Fibroblast of lung (primary cell): ENCODE results near the gene C1orf105.

ENCODE experiments used
- CTCF ChIP-seq, 2 donors: IDR thresholded peaks in 1 of 2; conservative IDR thresholded peaks in 1 of 2; 1 replicate in 1 of 2; 2 replicates in 1 of 2; pipeline ENCODE4 v1.5.1; 2011 to 2012; ENCODE audit warnings: low read length in 2 of 2, control low read depth in 1 of 2, inconsistent platforms in 1 of 2, low read depth in 1 of 2, mild to moderate bottlenecking in 1 of 2
- EZH2 ChIP-seq: IDR thresholded peaks from 2 replicates; pipeline ENCODE4 v1.5.1; 2012; ENCODE audit warnings: low read length, control low read depth, mild to moderate bottlenecking; ENCODE audit errors: missing control alignments

GRCh38 chr1:172393354-172393753, 27.1 kb upstream of the C1orf105 start:
- no peak for TF ChIP-seq CTCF (conservative IDR thresholded peaks at IDR 0.05 in 1 of 2, IDR thresholded peaks at IDR 0.05 in 1 of 2; ENCODE audit: low read depth in 1 of 2, low read length in 2 of 2)
- TF ChIP-seq EZH2: no peak
